HG03342 (cell line): Measurements from ENCODE around the gene AGPAT2.
A peak's percentile ranks its signal among the peaks of the same experiment; 100 is the strongest.

Experiments
- ATAC-seq: cut with Tn5 transposase; IDR thresholded peaks from one replicate; pipeline ENCODE4 v1.9.1; 2021; ENCODE audit warnings: mild to moderate bottlenecking, moderate library complexity; ENCODE audit not compliant: unreplicated experiment

Gene AGPAT2

GRCh38 chr9:136686794-136687711, at the start of gene AGPAT2:
TSS of gene AGPAT2 (minus strand) at chr9:136687457. CDS start at chr9:136687357, 100 bp downstream.
- ATAC-seq = peak; percentile 58

DNA sequence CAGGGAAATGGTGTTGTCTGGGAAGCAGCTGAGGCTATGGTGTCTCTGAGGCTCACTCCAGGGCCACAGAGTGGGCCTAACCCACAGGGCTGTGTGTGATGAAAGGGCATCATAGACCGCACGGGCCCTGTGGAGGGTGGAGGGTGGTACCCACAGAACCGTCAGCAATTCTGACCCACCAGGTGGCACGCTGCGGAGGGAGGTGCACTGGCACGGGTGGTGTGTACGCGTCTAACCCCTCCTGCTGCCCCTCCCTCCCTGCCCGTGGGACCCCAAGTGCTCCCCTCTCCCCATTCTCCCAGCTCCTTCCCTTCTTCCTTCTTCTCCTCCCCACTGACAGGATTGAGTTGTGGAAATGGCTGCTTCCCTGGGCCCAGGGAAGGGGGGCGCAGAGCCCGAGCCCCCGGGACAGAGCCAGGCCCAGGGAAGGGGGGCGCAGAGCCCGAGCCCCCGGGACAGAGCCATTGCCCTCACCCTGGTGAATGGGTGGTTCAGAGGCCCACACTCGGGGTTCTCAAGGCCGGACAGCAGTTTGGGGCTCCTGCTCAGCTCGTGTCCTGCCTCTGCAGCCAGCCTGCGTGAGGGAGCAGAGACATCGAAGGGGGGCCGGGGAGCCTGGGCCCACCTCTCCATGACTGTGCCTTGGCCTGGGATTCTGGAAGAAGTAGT, 48.7 kb upstream of the AGPAT2 start:
- no peak for ATAC-seq

DNA sequence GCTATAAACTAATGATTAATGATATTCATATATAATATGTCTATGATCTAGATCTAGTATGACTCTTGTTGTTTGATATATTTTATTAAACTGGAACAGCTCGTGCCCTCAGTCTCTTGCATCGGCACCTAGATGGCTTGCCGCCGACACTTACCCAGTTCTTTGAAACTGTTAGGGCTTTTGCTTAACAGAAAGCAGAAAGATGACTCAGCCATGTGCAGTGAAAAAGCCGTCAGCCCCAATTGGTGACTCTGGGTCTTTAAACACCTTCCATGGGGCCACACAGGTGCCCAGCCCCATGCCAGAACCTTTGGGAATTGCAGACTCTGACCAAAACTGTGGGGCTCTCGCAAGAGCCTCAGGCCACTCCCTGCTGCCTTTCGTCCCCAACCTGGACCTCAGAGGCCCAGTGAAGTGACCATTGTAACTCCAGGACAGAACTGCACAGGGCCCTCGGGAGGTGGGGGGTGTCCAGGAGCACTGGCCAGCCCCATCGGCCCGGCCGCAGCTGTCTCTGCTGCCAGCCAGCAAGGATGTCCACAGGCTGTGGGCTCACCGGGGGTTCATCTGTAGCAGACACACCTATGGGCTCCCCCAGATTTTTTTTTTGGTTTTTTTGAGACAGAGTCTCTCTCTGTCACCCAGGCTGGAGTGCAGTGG, 47.7 kb upstream of the AGPAT2 start:
- no peak for ATAC-seq

DNA sequence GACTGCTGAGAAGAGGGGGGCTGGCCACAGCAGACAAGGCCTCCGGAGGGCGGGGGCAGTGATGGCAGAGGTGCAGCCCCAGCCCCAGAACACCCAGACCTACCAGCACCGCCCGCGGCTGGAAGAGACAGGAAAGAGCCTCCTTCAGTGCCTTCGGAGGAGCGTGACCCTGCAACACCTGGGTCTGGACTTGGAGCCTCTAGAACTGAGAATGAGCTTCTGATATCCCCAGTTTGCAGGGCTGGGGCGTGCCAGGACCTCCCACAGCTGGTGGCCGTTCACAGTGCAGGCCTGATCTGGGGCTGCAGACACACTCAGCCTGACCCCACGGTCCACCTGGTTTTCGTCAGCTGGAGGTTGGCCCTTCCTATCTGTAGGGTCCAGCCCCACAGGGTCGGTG, 46.4 kb upstream of the AGPAT2 start:
- ATAC-seq = no peak

- ATAC-seq = no peak
These were observed 45.4 kb upstream of the AGPAT2 start for GRCh38 chr9:136732444-136733178.

- no peak for ATAC-seq
These were observed 42.7 kb upstream of the AGPAT2 start for GRCh38 chr9:136729926-136730325.

DNA sequence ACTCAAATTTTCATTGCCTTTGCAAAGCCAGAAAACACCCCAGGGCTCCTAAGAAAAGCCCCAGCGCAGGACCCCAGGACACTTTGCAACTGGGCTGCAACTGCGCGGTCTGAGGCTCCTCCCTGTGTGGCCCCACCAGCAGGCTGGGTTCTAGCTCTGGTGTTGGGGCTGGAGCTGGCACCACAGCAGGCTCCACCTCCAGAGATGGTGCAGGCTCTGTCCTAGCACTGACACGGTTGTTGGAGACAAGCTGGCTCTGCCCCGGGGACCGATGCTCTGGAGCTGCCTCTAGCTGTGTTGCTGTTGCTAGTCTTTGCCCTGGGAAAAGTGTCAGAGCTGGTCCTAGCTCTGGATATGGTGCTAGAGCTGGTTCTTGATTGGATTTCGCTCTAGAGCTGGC, 41.9 kb upstream of the AGPAT2 start:
- no peak for ATAC-seq

DNA sequence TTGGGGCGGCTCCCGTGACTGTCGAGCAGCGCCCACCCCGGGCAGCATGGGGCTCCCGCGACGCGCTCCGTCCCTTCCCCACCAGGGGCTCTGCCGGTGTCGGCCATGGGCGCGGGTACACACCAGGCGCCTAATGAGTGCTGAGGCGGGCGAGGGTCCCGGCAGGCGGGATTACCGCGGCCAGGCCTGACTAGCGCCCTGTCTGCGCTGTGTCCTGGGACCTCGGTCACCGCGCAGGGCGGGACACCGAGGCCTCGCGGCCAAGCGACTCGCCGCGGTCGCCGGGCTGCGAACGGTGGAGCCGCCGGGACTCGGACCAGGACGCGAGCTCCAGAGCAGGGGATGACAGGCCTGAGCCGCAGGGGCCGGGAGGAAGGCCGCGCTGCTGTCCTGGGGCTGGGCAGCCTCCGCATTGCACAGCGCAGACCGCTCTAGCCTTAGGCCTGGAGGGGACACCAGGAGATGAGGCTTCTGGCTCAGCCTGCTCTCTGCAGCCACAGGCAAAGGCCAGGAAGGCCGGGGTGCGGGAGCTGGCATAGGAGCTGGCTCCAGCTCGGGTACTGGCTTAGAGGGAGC, 41.4 kb upstream of the AGPAT2 start:
- peak; percentile 17 for ATAC-seq

GRCh38 chr9:136728080-136728547, 40.9 kb upstream of the AGPAT2 start:
- ATAC-seq = peak; percentile 54

DNA sequence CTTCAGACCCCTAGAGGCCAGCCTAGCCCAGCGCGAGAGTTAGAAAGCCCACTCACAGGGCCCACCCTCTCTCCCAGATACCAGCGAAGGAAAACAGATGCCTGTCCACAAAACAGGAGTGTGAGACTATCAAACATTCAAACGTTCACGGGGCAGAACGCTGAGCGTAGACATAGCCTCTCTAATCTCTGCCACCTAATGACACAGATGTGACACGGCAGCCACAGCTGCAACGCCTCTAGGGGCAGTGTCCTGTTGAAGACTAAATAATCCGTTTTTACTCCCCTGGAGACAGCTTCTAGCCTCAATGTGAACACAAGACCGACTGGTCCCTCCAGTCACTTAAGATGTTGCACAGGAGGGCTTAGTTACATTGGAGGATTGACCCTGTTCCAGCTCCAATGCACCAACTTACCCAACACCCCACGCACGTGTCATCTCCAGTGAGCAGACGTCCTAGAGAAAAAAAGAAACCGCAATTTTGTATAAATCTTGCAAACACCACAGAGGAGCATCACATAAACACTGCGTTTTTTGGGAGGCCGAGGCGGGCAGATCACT, 39.5 kb upstream of the AGPAT2 start:
- no peak for ATAC-seq

GRCh38 chr9:136726118-136726517, 38.9 kb upstream of the AGPAT2 start:
- ATAC-seq = no peak

GRCh38 chr9:136725612-136726011, 38.4 kb upstream of the AGPAT2 start:
- ATAC-seq = no peak

DNA sequence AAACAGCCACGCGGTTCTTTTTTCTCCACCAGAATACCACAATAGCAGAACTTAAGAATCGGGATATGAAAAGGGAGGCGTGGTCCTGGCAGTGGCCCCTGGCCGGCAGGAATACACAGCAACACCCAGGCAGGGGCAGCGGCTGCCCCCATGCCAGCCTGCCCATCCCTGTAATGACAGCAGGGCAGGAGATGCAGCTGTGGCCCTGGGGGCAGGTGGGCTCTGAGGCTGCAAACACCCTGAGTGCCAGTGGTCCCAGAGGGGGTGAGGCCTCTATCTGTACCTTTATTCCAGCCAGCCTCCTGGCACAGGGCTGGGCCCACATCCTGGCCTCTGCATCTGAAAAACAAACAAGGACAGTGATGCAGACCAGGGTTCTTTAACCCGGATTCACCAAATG, 37.5 kb upstream of the AGPAT2 start:
- no peak for ATAC-seq

DNA sequence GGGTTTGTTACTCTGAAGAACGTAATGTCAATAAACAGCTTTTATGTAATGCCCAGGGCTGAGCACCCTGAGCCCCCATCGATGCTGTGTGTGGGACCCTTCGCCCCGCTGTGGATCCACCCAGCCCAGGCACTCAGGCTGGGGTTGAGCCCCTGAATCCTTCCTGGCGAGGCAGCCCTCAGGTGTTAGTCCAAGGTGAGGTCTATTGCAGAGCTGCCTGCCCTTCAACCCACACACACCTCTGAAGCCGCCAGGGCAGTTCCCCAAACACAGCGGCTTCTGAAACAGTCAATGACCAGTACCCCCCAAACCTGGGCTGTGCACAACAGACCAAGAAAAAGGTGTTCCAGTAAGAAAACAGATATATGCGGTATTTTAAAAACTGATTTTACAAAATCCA, 36.7 kb upstream of the AGPAT2 start:
- ATAC-seq = no peak

DNA sequence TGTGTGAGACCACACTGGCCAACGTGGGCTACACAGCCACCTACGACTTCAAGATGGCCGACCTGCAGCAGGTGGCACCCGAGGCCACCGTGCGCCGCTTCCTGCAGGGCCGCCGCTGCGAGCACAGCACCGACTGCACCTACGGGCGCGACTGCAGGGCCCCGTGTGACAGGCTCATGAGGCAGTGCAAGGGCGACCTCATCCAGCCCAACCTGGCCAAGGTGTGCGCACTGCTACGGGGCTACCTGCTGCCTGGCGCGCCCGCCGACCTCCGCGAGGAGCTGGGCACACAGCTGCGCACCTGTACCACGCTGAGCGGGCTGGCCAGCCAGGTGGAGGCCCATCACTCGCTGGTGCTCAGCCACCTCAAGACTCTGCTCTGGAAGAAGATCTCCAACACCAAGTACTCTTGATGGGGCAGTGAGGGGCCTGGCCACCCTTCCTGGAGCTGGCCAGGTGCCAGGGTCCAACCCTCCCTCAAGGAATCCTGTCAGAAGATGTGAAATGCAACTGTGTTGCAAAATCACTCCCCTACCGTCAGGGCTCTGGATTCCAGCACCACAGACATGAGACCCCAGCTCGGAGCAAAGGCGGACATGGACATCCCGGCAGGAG, 36.2 kb upstream of the AGPAT2 start:
- no peak for ATAC-seq

DNA sequence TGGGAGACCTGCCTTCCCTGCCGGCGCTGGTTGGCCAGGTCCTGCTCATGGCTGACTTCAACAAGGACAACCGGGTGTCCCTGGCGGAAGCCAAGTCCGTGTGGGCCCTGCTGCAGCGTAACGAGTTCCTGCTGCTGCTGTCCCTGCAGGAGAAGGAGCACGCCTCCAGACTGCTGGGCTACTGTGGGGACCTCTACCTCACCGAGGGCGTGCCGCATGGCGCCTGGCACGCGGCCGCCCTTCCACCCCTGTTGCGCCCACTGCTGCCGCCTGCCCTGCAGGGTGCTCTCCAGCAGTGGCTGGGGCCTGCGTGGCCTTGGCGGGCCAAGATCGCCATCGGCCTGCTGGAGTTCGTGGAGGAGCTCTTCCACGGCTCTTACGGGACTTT, 35.7 kb upstream of the AGPAT2 start:
- ATAC-seq = no peak

DNA sequence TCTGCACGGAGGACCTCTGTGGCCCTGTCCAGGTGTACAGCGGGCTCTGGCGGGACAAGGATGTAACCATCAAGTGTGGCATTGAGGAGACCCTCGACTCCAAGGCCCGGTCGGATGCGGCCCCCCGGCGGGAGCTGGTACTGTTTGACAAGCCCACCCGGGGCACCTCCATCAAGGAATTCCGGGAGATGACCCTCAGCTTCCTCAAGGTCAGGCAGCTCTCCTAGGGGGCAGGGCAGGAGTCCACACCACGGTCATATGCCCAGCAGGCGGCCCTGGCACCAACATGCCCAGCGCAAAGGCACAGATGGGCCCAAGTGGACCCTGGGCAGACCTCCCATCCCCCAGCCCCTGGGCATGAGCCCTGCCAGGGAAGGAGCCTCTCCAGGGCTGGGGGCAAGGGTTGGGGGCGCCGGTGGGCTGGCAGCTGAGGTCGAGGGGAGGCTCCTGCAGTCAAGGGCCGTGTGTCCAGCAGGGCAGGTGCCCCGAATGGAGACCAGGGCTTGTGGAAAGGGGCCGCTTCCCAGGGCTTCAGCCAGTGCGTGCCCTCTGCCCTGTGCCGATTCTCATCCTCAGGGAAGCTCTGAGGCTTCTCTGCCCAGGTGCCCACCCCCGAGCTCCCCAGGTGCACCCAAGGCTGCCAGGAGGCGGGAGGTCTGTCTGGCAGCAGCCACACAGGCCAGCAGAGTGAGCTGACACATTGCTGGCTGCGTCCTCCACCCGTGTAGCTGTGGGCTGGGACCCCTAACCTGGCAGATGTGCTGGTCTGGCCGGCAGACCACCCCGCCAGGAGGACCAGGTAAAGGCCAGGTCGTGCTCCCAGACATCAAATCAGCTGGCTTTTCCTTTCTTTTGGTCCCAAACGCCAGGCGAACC, 35.1 kb upstream of the AGPAT2 start:
- ATAC-seq = no peak

DNA sequence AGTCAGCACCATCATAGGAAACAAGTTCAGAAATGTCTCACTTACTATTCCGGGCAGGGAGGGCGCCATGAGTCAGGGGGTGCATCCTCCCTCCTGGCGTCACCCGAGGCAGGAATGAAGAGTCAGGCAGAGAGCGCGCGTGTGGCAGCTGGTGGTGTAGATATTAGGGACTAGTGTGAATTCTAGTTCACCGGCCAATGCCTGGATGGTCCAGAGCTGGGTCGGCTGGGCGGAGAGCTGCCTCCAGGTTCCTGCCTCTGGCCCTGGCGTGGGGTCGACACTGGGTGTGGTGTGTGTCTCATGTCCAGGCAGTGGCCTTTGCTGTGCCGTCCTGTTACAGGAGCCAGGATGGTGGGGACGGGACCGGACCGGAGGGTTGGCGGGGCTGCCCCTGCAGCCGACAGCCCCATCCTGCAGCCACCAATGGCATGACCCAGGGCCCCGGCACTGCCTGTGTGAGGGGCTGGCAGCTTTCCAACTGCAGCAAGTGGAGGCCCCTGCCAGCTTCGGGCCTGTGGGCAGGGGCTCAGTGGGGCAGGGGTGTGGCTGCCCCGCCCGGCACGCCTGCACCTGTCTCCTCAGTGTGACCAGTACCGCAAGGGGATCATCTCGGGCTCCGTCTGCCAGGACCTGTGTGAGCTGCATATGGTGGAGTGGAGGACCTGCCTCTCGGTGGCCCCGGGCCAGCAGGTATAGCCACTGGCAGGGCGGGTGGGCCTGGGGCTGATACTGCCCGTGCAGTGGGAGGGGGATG, 34.3 kb upstream of the AGPAT2 start:
- no peak for ATAC-seq
